Mesenchymal stem cell (in vitro differentiated cells and primary cell): ENCODE measurements around the gene CYP2F1.
"Not testable (repeated sequence)": the region's sequence is repeated elsewhere in the genome, so short reads cannot be mapped to it uniquely, and the experiment has no call there.

Experiments
- DNase-seq: peaks from one replicate; pipeline ENCODE4 v3.0.0-alpha.2; 2013
- H2AFZ ChIP-seq: one replicate; pipeline ENCODE4 v1.6.1; 2013; ENCODE audit warnings: low read depth, mild to moderate bottlenecking, control low read depth, inconsistent platforms, low read length, moderate library complexity
- H2AK5ac ChIP-seq: 2 replicates; pipeline ENCODE4 v1.6.1; 2013; ENCODE audit warnings: low read length, moderate library complexity, mild to moderate bottlenecking, inconsistent platforms; ENCODE audit not compliant: severe bottlenecking
- H2BK120ac ChIP-seq: one replicate; pipeline ENCODE4 v1.6.1; 2013; ENCODE audit warnings: low read depth, mild to moderate bottlenecking, inconsistent platforms, low read length, moderate library complexity
- H2BK12ac ChIP-seq, 2 experiments: one replicate each; pipeline ENCODE4 v1.6.1; 2013; ENCODE audit warnings: inconsistent platforms in 2 of 2, low read length in 2 of 2, mild to moderate bottlenecking in 2 of 2, moderate library complexity in 2 of 2, control low read depth in 1 of 2
- H2BK15ac ChIP-seq: one replicate; pipeline ENCODE4 v1.6.1; 2013; ENCODE audit warnings: mild to moderate bottlenecking, low read depth, inconsistent platforms; ENCODE audit not compliant: poor library complexity, severe bottlenecking
- H2BK5ac ChIP-seq: 2 replicates; pipeline ENCODE4 v1.6.1; 2013; ENCODE audit warnings: low read depth, mild to moderate bottlenecking, low read length, control low read depth, inconsistent platforms; ENCODE audit not compliant: poor library complexity, severe bottlenecking
- H3K14ac ChIP-seq, 2 experiments: one replicate each; pipeline ENCODE4 v1.6.1; 2013; ENCODE audit warnings: inconsistent platforms in 2 of 2, low read length in 2 of 2, control low read depth in 1 of 2, mild to moderate bottlenecking in 1 of 2, moderate library complexity in 1 of 2
- H3K18ac ChIP-seq, 2 experiments: one replicate each; pipeline ENCODE4 v1.6.1; 2013; ENCODE audit warnings: inconsistent platforms in 2 of 2, low read length in 2 of 2, control low read depth in 1 of 2, low read depth in 1 of 2, mild to moderate bottlenecking in 1 of 2
- H3K23ac ChIP-seq, 2 experiments: one replicate each; pipeline ENCODE4 v1.6.1; 2013; ENCODE audit warnings: inconsistent platforms in 2 of 2, low read length in 2 of 2, mild to moderate bottlenecking in 2 of 2, moderate library complexity in 2 of 2, control low read depth in 1 of 2
- H3K27ac ChIP-seq: 2 replicates; pipeline ENCODE4 v1.5.1; 2013; ENCODE audit warnings: mild to moderate bottlenecking, moderate library complexity, low read length, control low read depth, inconsistent platforms; ENCODE audit not compliant: poor library complexity, severe bottlenecking
- H3K27me3 ChIP-seq, 2 experiments: 2 replicates each; pipeline versions ENCODE4 v1.6.1 to v1.7.0; 2013; ENCODE audit warnings: low read length in 2 of 2, mild to moderate bottlenecking in 2 of 2, moderate library complexity in 2 of 2, control low read depth in 1 of 2, inconsistent platforms in 1 of 2; ENCODE audit not compliant: control insufficient read depth in 1 of 2, insufficient read depth in 1 of 2
- H3K36me3 ChIP-seq, 2 experiments: 2 replicates each; pipeline versions ENCODE4 v1.6.1 to v1.7.0; 2013; ENCODE audit warnings: low read length in 2 of 2, control low read depth in 1 of 2, inconsistent platforms in 1 of 2, low read depth in 1 of 2, mild to moderate bottlenecking in 1 of 2; ENCODE audit not compliant: insufficient read depth in 2 of 2, control insufficient read depth in 1 of 2
- H3K4ac ChIP-seq, 2 experiments: one replicate each; pipeline ENCODE4 v1.6.1; 2013; ENCODE audit warnings: inconsistent platforms in 2 of 2, low read length in 2 of 2, mild to moderate bottlenecking in 2 of 2, moderate library complexity in 2 of 2, control low read depth in 1 of 2, low read depth in 1 of 2
- H3K4me1 ChIP-seq: 2 replicates; pipeline ENCODE4 v1.6.1; 2013; ENCODE audit warnings: low read depth, low read length, control low read depth; ENCODE audit not compliant: control insufficient read depth, insufficient read depth
- H3K4me2 ChIP-seq: 2 replicates; pipeline ENCODE4 v1.6.1; 2013; ENCODE audit warnings: low read length, mild to moderate bottlenecking, inconsistent platforms; ENCODE audit not compliant: poor library complexity, severe bottlenecking
- H3K4me3 ChIP-seq, 2 experiments: 2 replicates each; pipeline versions ENCODE4 v1.5.1 to v1.7.0; 2013; ENCODE audit warnings: low read length in 2 of 2, mild to moderate bottlenecking in 2 of 2, control low read depth in 1 of 2, low read depth in 1 of 2; ENCODE audit not compliant: insufficient read depth in 1 of 2
- H3K79me1 ChIP-seq: replicated peaks from 2 replicates; pipeline ENCODE4 v1.6.1; 2013; ENCODE audit warnings: mild to moderate bottlenecking, control low read depth, low read length, inconsistent platforms; ENCODE audit not compliant: poor library complexity, severe bottlenecking
- H3K9ac ChIP-seq: 2 replicates; pipeline ENCODE4 v1.7.0; 2013; ENCODE audit warnings: mild to moderate bottlenecking, low read length, moderate library complexity
- H3K9me3 ChIP-seq: 2 replicates; pipeline ENCODE4 v1.7.0; 2013; ENCODE audit warnings: mild to moderate bottlenecking, low read length; ENCODE audit not compliant: control insufficient read depth
- H4K8ac ChIP-seq: one replicate; pipeline ENCODE4 v1.6.1; 2013; ENCODE audit warnings: inconsistent platforms, mild to moderate bottlenecking, low read length, moderate library complexity
- H4K91ac ChIP-seq: one replicate; pipeline ENCODE4 v1.6.1; 2013; ENCODE audit warnings: mild to moderate bottlenecking, low read length, inconsistent platforms
- WGBS: methylation state at CpG from one replicate; pipeline ENCODE4 v1.1.7; 2013; ENCODE audit warnings: mixed read lengths; 5-methylcytosine and 5-hydroxymethylcytosine counted together

The CYP2F1 gene

GRCh38 chr19:41096353-41096752 is 17.9 kb upstream of the CYP2F1 start:
- peaks cover 8% of the 10 kb centered on the region for H3K9me3 ChIP-seq

GRCh38 chr19:41097302-41097701 is 16.9 kb upstream of the CYP2F1 start:
- Histone ChIP-seq H3K27ac (no peak overlapping the region), H3K4ac (no peak overlapping the region), H2AFZ (no peak overlapping the region), H2BK5ac (no peak overlapping the region), H3K4me2 (no peak overlapping the region), H3K18ac (no peak overlapping the region), H4K91ac (no peak overlapping the region), H3K9me3 (peaks cover 8% of the 10 kb centered on the region), H3K79me1 (no peaks in the 10 kb centered on the region), H2BK12ac (no peak overlapping the region), H3K27me3 (peaks cover 0 to 18% of the 10 kb centered on the region in 2 experiments), H3K14ac (no peak overlapping the region), H2AK5ac (no peak overlapping the region), H3K4me1 (no peaks in the 10 kb centered on the region), H4K8ac (no peak overlapping the region), H3K4me3 (no peak overlapping the region), H3K23ac (no peak overlapping the region), H3K9ac (no peak overlapping the region), H2BK15ac (no peak overlapping the region), H2BK120ac (no peak overlapping the region), H3K36me3 (no peaks in the 10 kb centered on the region)
- no peak for DNase-seq
- 47% methylated on average over 2 of the region's 2 CpGs for WGBS

More at GRCh38 chr19:41096353-41096752, 17.9 kb upstream of the CYP2F1 start:
- no peaks in the 10 kb centered on the region for H3K4me1 ChIP-seq
- H3K18ac ChIP-seq: no peak overlapping the region
- no peaks in the 10 kb centered on the region for H3K79me1 ChIP-seq
- no peak overlapping the region for H3K4ac ChIP-seq
- DNase-seq: no peak
- H3K27me3 ChIP-seq: peaks cover 0 to 19% of the 10 kb centered on the region in 2 experiments
- H2AFZ ChIP-seq: no peak overlapping the region
- no peak overlapping the region for H2AK5ac ChIP-seq
- H3K36me3 ChIP-seq: no peaks in the 10 kb centered on the region
- no peak overlapping the region for H2BK12ac ChIP-seq
- H3K23ac ChIP-seq: no peak overlapping the region
- no peak overlapping the region for H3K9ac ChIP-seq
- H3K4me3 ChIP-seq: no peak overlapping the region
- H2BK120ac ChIP-seq: no peak overlapping the region
- no peak overlapping the region for H3K27ac ChIP-seq
- no peak overlapping the region for H3K14ac ChIP-seq
- WGBS: 86% methylated on average over 7 of the region's 7 CpGs
- H2BK15ac ChIP-seq: no peak overlapping the region
- H4K91ac ChIP-seq: no peak overlapping the region
- no peak overlapping the region for H3K4me2 ChIP-seq
- no peak overlapping the region for H2BK5ac ChIP-seq
- H4K8ac ChIP-seq: no peak overlapping the region

GRCh38 chr19:41098762-41099161 is 15.5 kb upstream of the CYP2F1 start:
- Histone ChIP-seq H2AFZ (no peak overlapping the region), H2AK5ac (no peak overlapping the region), H2BK12ac (no peak overlapping the region), H3K27me3 (peaks cover 0 to 8% of the 10 kb centered on the region in 2 experiments), H3K9me3 (peaks cover 8% of the 10 kb centered on the region), H3K4me2 (no peak overlapping the region), H3K14ac (no peak overlapping the region), H3K18ac (no peak overlapping the region), H3K4me3 (no peak overlapping the region), H3K36me3 (no peaks in the 10 kb centered on the region), H4K8ac (no peak overlapping the region), H3K9ac (no peak overlapping the region), H3K4me1 (no peaks in the 10 kb centered on the region), H3K23ac (no peak overlapping the region), H4K91ac (no peak overlapping the region), H2BK15ac (no peak overlapping the region), H3K4ac (no peak overlapping the region), H2BK120ac (no peak overlapping the region), H3K79me1 (no peaks in the 10 kb centered on the region), H2BK5ac (no peak overlapping the region), H3K27ac (no peak overlapping the region)
- WGBS: 73% methylated on average over 5 of the region's 5 CpGs
- DNase-seq: no peak

GRCh38 chr19:41102210-41102609 is 12.0 kb upstream of the CYP2F1 start:
- H2AK5ac ChIP-seq, H3K79me1 ChIP-seq, DNase-seq, H3K27me3 ChIP-seq, H4K91ac ChIP-seq, H2BK120ac ChIP-seq, H3K23ac ChIP-seq, H3K4me3 ChIP-seq, H3K27ac ChIP-seq, H3K36me3 ChIP-seq, H2BK12ac ChIP-seq, H2BK15ac ChIP-seq, H3K4me1 ChIP-seq, H3K9ac ChIP-seq, H2BK5ac ChIP-seq, H3K18ac ChIP-seq, H3K4ac ChIP-seq, H3K14ac ChIP-seq, H2AFZ ChIP-seq, H3K9me3 ChIP-seq, H4K8ac ChIP-seq, H3K4me2 ChIP-seq: not testable (repeated sequence)
- no CpG with 5 or more reads among the region's 1 CpG for WGBS
